HG02885 (cell line): Measurements from ENCODE around the gene TFAP2B.

ENCODE experiments used
- ATAC-seq: cut with Tn5 transposase; IDR thresholded peaks from one replicate; pipeline ENCODE4 v1.9.1; 2021; ENCODE audit warnings: mild to moderate bottlenecking; ENCODE audit not compliant: unreplicated experiment, poor library complexity

Gene TFAP2B

DNA sequence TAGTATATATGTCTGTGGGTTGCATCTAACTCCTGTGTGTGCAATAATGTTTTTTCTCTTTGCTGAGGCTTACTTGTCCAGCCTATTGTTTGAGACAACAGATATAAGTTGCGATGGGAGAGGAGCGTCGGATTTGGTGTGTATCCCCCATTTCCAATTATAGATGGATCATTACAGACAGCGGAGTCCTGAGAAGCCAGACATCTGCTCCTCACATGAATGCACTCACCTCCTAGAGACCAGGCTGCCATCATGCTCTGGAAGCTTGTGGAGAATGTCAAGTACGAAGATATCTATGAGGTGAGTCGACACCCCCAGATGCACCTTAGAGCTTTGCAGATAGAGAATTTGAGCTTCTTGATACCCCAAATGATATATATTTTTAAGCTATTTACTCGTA, at the start of gene TFAP2B:
TSS of gene TFAP2B (plus strand) at position 199 of the 400 bp plus-strand sequence. CDS start at position 220, 21 bp downstream.
- ATAC-seq = no peak

GRCh38 chr6:50778696-50779095, 40.0 kb upstream of the TFAP2B start:
- no peak for ATAC-seq

DNA sequence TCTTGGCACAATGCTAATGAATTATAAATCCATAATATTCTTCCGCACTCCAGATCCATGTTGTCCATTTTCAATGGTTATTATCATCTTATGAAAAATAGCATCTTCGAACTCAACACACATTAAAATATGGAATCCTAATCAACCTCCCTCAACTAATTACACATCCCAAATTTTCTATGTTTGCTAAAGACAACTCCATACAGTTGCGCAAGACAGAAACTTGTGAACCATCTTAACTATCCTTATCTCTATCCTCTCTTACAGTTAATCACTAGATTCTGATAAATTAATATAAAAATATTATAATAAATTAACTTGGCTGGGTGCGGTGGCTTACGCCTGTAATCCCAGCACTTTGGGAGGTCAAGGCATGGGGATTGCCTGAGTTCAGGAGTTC, 38.3 kb upstream of the TFAP2B start:
- no peak for ATAC-seq

DNA sequence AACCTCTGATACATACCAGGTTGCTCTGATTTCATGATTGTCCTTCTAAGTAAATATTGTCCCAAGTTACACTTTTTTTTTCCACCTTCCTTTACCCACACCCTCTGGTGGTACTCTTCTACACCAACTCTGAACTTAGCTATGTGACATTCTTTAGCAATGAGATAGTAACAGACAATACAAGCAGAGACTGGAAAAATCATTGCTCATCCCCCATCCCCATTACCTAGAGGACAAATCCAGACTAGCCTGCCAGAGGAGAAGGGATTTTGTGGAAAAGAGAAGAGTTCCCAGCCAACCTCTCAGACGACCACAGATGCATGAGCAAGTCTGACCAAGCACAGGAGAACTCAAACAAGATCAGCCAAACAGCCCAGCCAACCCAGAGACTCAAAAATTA, 32.8 kb upstream of the TFAP2B start:
- ATAC-seq = no peak

DNA sequence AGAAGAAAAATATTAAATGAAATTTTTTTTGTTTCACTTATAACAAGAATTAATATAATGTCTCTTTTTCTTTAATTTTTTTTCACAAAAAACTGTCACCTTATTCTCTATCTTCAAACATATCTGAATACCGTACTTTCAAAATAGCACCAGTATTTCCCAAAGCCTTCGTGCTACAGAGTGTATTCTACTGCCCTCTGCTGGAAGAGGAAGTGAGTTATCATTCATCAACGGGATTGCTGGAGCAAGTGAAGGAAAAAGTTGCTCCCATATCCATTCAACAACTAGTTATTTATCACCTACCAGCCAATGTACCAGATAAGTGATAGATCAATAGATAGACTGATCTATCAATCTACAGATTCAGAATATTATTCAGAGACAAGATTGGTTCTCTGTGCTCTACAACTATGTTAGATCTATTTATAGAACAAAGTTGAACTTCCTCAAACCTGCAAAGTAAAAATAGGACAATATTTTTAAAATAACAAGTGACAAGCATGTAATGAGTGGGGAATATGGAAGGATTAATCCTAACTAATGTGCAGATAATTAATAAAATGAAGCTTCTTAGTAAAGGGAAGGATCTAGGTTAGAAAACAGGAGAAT, 26.7 kb upstream of the TFAP2B start:
- ATAC-seq = peak; percentile 85

DNA sequence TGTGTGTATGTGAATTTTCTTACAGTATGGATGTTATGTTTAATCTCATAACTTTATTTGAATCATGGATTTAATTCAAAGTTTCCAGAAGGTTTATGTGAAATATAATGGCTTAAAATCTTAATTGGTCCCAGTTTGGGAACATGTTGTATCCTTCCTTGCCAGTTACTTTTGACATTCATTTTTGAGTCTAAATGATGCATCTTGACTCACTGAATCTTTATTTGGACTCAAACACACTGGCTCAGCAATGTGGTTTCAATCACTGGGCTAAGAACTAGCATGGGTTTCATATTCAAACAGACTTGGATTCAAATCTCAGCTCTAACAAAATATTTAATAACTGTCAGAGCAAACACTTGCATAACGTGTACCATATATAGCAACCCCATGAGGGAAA, 25.9 kb upstream of the TFAP2B start:
- ATAC-seq = no peak

GRCh38 chr6:50795574-50795973, 23.1 kb upstream of the TFAP2B start:
- no peak for ATAC-seq

DNA sequence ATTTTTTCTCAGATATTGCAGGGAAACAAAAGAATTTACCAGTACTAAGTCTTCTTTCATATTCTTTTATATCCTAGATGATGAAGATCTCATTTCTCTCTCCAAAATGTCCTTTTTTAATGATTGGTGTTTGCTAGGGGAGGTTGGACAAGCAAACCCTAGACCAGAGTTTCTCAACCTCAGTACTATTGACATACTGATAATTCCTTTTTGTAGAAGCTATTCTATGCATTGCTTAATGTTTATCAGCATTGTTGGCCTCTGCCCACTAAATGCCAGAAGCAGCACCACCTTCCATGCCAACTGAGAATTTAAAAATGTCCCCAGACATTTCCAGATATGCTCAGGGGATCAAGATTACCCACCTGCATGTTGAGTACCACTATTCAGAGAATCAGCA, 14.4 kb upstream of the TFAP2B start:
- no peak for ATAC-seq

GRCh38 chr6:50807035-50807434, 11.6 kb upstream of the TFAP2B start:
- no peak for ATAC-seq

GRCh38 chr6:50815436-50816114, 3.1 kb upstream of the TFAP2B start:
- peak; percentile 48 for ATAC-seq

DNA sequence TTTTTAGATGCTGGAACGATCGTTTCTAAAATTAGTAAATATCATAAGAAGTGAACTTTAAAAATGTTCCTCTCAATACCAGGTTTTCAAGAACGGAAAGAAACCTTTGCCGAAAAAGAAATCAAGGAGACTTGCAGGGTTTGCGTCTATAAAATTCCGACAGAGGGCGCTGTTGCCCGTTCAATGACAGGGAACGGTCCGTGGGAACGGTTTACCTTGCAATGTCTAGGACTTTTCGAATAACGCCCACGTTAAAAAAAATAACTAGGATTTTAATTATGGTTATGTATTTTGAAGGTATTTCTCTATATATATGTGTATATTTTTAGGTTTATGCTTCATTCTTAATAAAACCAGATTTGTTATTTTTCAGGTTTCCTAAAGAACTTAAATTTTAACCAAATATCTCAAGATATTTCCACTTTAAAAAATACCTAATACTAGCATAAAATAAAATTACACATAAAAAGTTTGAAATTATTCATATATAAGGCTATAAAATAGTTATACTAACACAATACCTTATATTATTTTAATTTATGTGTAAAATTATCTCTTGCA, 2.5 kb upstream of the TFAP2B start:
- peak; percentile 79 for ATAC-seq

DNA sequence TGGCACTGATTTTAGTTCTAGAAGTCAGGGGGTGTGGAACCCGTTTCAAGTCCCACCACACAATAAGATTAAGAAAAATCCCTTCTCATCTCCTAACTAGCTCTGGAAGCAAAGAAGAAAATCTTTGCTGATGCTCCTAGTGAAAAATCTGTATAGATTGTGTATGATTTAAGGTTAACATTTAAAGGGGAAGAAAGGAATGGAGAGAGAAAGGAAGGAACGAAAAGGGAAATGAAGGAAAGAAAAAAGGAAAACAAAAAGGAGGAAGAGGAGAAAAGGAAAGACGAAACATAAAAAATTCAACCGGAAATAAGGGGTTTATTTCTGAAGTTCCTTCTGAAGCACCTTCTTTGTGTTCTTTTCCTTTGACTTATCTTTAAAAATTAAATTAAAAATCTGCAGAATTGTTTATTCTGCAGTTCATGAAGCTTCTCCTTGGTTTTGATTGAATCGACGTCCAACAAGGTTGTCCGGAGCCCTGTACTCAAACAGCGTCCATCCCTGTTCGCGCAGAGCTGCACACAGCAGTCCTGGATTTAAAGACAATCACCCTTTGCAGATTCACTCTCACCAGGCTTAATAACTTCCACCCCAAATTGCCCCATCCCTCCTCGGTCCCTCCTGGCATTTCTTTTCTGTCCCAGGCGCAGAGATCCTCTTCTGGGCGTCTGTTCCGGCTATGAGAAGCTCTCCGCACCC, 1.6 kb upstream of the TFAP2B start:
- ATAC-seq = no peak

GRCh38 chr6:50817646-50817950, 1.1 kb upstream of the TFAP2B start:
- ATAC-seq = no peak

- no peak for ATAC-seq
Measured at GRCh38 chr6:50818020-50818419, 651 bp upstream of the TFAP2B start.

DNA sequence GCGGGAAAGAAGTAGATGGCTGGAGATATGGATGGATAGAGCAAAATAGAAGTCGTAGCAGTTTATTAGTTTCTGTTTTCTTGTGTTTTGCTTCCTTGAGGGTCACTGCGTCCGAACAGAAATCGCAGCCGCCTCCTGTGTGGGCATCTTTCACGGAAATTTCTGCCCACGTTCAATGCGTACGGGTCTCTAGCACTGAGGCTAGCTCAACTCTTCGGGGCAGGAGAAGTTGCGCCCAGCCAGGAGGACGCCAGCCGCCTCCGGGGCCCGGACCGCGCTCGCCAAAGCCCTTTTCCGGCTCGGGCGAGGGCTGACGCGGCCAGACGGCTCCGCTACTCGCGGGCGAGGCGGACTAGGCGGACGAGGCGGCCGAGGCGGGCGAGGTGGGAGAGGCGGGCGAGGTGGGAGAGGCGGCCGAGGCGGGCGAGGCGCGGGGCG, 814 bp downstream of the TFAP2B start:
- no peak for ATAC-seq

GRCh38 chr6:50819904-50820868, 1.5 kb downstream of the TFAP2B start:
- peak; percentile 50 for ATAC-seq

GRCh38 chr6:50820869-50821264, 2.2 kb downstream of the TFAP2B start:
- no peak for ATAC-seq

DNA sequence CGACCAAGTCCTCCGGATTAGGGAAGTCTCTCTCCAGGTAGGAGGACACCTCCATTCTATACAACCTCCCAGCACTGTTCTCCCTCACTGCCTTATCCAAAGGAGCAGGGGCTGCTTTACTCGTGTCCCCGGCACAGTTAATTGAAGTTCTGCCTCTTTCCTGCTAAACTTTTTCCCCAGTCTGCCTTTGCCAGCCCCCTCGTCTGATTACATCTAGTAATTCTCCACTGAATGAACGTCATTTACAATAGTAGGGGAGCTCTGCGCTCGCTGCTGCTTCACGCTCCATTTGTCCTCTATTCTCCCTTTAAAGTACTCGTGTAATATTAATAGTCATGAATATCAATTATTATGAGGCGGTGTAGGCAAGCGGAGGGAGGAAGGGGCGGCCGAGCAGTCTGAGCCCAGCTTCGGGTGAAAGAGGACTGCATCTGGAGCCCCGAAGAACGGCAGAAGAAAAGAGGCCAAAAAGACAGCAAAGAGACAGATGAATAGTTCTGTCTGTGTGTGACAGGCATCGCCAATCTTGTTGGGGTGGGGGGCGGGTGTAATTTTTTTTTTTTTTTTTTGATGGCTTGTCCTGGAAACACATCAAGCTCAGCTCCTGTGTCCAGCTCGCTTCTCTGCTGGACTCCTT, 2.9 kb downstream of the TFAP2B start:
- ATAC-seq = no peak

GRCh38 chr6:50822078-50822476, 3.4 kb downstream of the TFAP2B start:
- ATAC-seq = no peak
